ENCODE data around the gene SLC15A4.
"Not testable (repeated sequence)": the region's sequence is repeated elsewhere in the genome, so short reads cannot be mapped to it uniquely, and the experiment has no call there.

SLC15A4 gene

GRCh38 chr12:128823916-128824839, at the start of gene SLC15A4:
Gene SLC15A4 (minus strand): TSS chr12:128823958. CDS start chr12:128823943, 15 bp downstream.
- peak; percentile 79 to 84 for DNase-seq (ENCODE audit: extremely low read depth in 1 of 2, low read depth in 1 of 2)

DNA sequence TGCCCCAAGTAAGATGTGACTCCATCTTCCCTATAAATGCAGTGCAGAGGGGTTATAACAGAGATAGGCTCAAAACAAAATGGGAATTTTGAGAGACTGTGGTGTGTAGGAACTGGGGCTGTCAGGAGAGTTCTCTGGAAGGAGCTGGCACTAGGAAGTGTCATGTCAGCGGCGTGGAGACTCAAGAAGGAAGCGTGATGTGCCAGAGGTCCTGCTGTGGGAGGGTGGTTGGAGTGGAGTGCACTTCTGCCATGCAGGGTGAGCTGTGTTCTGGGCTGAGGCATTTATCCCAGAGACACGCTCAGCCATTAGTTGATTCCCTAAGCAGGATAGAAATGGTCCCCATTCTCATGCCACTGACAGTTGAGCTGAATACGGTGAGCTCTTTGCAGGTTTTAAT, 48.5 kb upstream of the SLC15A4 start:
- no peak for DNase-seq (ENCODE audit: extremely low read depth in 1 of 2, low read depth in 1 of 2)

DNA sequence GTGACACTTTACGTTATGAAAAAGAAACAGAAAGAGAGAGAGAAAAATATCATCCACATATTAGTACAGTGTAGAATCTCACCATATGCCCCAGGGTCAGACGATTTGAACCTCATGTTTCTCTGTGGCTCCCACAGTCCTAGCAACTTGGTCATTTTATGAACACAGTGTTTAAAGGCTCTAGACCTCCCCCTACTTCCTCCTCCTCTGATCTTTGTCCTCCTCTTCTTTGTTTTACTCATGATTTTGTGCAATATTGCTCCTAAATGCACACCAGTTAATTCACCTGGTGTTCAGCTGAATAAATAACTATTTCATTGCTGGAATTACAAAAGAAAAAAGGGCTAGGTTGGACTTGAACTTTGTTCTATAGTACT, 47.7 kb upstream of the SLC15A4 start:
- DNase-seq (ENCODE audit: extremely low read depth in 1 of 2, low read depth in 1 of 2) = no peak

- DNase-seq (ENCODE audit: extremely low read depth in 1 of 2, low read depth in 1 of 2) = no peak
These were observed 43.7 kb upstream of the SLC15A4 start for GRCh38 chr12:128867466-128867865.

DNA sequence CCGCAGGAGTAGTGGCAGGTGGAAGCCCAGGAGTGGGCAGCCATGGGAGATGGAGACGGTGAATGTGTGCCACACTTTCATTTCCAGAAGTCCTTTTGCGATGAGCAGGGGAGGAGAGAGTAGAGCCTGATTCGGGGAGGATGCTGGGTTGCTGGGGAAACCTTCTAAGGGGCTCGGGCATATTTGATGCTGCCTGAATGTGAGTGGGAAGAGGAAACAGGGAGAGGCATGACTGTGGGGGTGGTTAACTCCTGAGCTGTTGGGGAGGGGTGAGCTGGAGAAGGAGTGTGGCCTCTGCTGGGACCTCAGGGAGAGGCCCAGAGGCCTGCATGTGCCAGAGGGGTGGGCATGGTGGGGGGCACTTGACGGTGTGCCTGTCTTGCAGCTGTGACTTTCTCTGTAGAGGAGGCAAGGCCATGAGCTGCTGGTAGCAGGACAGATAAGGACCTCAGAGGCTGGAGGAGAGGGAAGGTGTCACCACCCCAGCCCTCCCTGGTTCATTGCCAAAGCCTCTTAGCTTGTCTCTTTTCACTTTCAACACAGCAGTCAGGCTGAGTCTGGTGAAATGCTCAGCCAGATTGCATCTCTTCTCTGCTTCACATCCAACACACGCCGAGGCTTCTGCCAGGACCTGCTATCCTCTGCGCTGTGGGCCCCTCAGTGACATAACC, 40.9 kb upstream of the SLC15A4 start:
- DNase-seq (ENCODE audit: extremely low read depth in 1 of 2, low read depth in 1 of 2) = no peak

DNA sequence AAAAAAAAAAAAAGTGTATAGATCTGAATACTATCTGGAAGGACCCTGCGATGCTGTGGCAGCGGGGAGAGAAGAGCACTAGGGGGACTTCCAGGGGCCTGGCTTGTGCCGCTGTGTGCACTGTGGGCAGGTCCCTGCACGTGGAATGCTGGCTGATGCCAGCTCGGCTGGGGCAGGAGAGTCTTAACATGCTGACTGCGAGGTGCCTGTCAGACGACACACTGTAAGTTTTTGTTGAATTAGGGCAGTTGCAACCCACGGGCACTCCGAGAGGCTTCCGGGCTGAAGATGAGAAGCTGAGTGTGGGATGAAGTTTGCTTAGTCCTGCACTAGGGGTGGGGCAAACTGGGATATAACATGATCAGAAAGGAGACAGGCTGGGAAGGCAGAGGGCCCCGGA, 40.2 kb upstream of the SLC15A4 start:
- no peak for DNase-seq (ENCODE audit: extremely low read depth in 1 of 2, low read depth in 1 of 2)

- DNase-seq (ENCODE audit: extremely low read depth in 1 of 2, low read depth in 1 of 2) = no peak
These were observed 37.7 kb upstream of the SLC15A4 start for GRCh38 chr12:128861226-128862016.

DNA sequence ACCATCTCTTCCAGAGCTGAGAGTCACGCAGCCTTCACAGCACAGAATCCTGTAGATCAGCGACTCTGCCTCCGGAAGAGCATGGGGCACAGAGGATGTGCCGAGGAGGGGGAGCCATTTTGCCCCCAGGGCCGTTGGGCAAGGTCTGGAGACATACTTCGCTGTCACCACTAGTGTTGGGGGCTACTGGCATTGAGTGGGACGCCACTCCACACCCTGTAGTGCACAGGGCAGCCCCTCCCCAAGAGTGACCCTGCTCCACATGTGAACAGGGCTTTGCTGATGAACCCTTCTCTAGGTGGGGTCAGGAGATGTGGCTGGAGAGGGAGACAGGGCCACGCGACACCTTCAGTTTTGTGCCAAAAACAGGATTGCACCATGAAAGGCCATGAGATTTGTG, 35.6 kb upstream of the SLC15A4 start:
- DNase-seq (ENCODE audit: extremely low read depth in 1 of 2, low read depth in 1 of 2) = no peak

- DNase-seq (ENCODE audit: extremely low read depth in 1 of 2, low read depth in 1 of 2) = no peak
These were observed 33.5 kb upstream of the SLC15A4 start for GRCh38 chr12:128857133-128857763.

GRCh38 chr12:128856791-128857078, 33.0 kb upstream of the SLC15A4 start:
- no peak for DNase-seq (ENCODE audit: extremely low read depth in 1 of 2, low read depth in 1 of 2)

DNA sequence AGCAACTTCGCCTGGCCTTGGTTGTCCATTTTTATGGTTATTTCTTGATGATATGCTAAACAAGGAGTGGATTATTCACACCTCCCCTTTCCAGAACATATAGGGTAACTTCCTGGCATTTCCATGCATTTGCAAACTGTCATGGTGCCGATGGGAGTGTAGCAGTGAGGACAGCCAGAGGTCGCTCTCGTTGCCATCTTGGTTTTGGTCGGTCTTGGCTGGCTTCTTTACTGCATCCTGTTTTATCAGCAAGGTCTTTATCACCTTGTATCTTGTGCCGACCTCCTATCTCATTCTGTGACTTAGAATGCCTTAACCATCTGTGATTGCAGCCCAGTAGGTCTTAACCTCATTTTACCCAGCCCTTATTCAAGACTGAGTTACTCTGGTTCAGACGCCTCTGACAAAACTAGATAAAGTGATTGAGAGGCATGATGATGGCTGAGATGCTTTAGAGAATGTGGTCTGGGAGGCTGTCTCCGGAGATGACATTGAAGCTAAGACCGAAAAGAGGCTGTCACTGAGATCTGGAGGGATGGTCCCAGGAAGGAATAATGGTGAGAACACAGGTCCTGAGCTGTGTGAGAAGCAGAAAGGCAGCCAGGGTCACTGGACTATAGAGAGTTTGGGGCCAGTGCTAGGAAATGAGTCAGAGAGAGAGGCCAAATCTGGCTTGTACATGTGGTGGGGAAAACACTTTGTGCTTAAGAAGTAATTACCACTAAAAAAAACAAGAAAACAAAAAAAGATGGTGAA, 32.5 kb upstream of the SLC15A4 start:
- DNase-seq (ENCODE audit: extremely low read depth in 1 of 2, low read depth in 1 of 2) = no peak

DNA sequence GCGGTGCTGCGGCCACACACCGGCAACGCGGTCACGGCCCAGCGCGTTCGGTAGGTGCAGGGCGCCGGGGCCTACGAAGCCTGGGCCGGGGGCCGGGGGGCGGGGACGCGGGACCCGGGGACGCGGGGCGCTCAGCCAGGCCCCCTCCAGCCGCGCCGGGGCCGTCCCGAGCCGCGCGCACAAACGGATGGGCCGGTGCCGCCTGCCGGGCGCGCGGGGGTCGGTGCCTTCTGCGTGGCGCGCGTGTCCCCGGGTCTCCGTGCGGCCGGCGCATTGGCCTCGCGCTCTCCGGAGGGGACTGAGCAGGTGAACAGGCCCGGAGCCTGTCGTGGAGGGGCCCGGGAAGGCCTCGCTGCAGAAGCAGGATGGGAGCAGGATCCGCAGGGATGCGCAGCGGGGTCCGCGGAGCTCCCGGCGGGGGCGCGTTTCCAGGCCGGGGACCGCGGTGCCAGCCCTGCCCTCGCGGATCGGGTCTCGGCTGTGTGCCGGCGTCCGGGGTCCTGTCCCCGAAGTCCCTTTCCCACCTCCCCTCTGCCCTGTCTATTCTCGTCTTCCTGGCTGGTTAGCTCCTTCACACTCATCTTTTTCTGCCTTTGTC, 29.9 kb upstream of the SLC15A4 start:
- DNase-seq (ENCODE audit: extremely low read depth in 1 of 2, low read depth in 1 of 2) = no peak

DNA sequence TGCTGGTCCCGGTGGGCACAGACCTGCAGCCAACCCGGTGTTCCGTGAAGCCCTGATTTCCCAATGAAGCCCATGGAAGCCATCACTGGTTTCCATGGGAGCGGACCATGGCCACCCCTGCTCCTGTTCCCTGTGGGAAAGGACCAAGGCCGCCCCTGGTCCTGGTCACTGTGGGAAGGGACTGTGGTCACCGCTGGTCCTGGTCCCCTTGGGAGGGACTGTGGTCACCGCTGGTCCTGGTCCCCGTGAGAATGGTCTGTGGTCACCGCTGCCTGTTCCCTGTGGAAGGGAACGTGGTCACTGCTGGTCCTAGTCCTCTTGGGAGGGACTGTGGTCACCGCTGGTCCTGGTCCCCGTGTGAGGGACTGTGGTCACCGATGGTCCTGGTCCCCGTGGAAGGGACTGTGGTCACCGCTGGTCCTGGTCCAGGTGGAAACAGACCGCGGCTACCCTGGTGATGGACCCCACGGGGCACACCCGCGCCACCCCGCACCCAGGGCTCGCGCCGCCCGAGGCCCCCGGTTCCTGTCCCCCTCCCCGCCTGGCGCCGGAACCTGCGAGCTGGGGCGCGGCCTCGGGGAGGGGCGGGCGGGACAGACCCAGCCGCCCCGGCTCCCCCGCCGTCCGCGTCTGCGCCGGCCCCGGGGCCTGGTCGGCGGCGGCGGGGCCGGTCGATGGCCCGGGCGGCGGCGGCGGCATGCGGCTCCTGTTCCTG, 29.3 kb upstream of the SLC15A4 start, which contains the start of gene GLT1D1:
GLT1D1 (plus strand) TSS at position 594 of the 715 bp plus-strand sequence; CDS start at position 698, 104 bp downstream.
- no peak for DNase-seq (ENCODE audit: extremely low read depth in 1 of 2, low read depth in 1 of 2)

GRCh38 chr12:128852026-128852698, 28.4 kb upstream of the SLC15A4 start:
- no peak for DNase-seq (ENCODE audit: extremely low read depth in 1 of 2, low read depth in 1 of 2)

DNA sequence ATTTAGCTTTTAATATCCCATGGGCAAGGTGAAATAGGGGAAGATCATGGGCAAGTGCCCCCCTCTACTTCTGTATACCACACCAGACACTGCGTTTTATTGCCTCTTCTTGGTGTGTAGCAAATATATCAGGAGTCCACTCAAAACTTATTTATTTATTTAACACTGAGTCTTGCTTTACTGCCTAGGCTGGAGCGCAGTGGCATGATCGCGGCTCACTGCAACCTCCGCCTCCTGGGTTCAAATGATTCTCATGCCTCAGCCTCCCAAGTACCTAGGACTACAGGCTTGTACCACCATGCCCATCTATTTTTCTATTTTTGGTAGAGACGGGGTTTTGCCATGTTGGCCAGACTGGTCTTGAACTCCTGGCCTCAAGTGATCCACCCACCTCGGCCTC, 27.7 kb upstream of the SLC15A4 start:
- not testable (repeated sequence) for DNase-seq (ENCODE audit: extremely low read depth in 1 of 2, low read depth in 1 of 2)

GRCh38 chr12:128850400-128850799, 26.6 kb upstream of the SLC15A4 start:
- DNase-seq (ENCODE audit: extremely low read depth in 1 of 2, low read depth in 1 of 2) = no peak

GRCh38 chr12:128849806-128850205, 26.0 kb upstream of the SLC15A4 start:
- not testable (repeated sequence) for DNase-seq (ENCODE audit: extremely low read depth in 1 of 2, low read depth in 1 of 2)

- no peak for DNase-seq (ENCODE audit: extremely low read depth in 1 of 2, low read depth in 1 of 2)
These were observed 24.6 kb upstream of the SLC15A4 start for GRCh38 chr12:128848371-128848770.

DNA sequence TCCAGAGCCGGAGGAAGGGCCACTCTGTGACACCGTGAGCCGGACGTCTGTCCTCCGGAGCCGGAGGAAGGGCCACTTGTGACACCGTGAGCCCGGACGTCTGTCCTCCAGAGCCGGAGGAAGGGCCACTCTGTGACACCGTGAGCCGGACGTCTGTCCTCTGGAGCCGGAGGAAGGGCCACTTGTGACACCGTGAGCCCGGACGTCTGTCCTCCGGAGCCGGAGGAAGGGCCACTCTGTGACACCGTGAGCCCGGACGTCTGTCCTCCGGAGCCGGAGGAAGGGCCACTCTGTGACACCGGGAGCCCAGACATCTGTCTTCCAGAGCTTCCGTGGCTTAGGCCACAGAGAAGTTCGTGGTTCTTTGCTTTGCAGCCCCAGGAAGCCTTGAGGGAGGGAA, 22.9 kb upstream of the SLC15A4 start:
- not testable (repeated sequence) for DNase-seq (ENCODE audit: extremely low read depth in 1 of 2, low read depth in 1 of 2)
